Esophagus muscularis mucosa (tissue), 3 donors: Measurements from ENCODE around the gene NME3.

Experiments
- POLR2AphosphoS5 ChIP-seq, 2 donors: sonication (generic); formaldehyde crosslinking; IDR thresholded peaks; one replicate each; pipeline ENCODE4 v1.6.1; 2017; ENCODE audit warnings: antibody characterized with exemption in 2 of 2
- TF ChIP-seq, protein P1 (sequence below), 3 experiments: fragments of 200-600 bp in 2 of 3; fragments of 450-650 bp in 1 of 3; sonication (generic) in 2 of 3; IDR thresholded peaks; one replicate each; pipeline ENCODE4 v1.5.1; 2017 to 2019; ENCODE audit warnings: antibody characterized with exemption in 3 of 3, mild to moderate bottlenecking in 2 of 3, moderate library complexity in 1 of 3

DNA sequence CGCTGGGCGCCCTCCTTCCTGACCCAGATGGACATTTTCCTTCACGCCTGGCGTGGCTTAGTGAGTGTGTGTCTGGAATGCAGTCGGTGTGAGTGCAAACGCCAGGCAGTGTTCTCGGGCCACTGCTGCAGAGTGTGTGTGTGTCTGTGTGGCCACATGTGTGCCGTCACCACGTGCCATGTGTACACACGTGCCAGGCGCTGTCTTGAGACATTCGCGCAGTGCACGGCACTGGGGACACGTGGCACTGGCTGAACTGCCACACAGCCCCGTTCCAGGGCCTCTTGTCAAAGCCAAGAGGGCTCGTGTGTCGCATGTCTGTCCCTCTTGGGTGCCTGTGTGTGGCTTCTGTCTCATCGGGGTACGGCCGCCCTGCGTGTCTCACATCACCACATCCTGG is 36.5 kb downstream of the NME3 start:
- TF ChIP-seq, protein P1, sequence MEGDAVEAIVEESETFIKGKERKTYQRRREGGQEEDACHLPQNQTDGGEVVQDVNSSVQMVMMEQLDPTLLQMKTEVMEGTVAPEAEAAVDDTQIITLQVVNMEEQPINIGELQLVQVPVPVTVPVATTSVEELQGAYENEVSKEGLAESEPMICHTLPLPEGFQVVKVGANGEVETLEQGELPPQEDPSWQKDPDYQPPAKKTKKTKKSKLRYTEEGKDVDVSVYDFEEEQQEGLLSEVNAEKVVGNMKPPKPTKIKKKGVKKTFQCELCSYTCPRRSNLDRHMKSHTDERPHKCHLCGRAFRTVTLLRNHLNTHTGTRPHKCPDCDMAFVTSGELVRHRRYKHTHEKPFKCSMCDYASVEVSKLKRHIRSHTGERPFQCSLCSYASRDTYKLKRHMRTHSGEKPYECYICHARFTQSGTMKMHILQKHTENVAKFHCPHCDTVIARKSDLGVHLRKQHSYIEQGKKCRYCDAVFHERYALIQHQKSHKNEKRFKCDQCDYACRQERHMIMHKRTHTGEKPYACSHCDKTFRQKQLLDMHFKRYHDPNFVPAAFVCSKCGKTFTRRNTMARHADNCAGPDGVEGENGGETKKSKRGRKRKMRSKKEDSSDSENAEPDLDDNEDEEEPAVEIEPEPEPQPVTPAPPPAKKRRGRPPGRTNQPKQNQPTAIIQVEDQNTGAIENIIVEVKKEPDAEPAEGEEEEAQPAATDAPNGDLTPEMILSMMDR (IDR thresholded peaks at IDR 0.05): no peak
- TF ChIP-seq POLR2AphosphoS5 (IDR thresholded peaks at IDR 0.05): no peak
